ENCODE measurements around the gene RBM19.

RBM19 gene

GRCh38 chr12:113955109-113955970 lies 10.8 kb downstream of the RBM19 start:
- DNase-seq = no peak

- no peak for DNase-seq
Observed at GRCh38 chr12:113954547-113954946, 11.6 kb downstream of the RBM19 start.

DNA sequence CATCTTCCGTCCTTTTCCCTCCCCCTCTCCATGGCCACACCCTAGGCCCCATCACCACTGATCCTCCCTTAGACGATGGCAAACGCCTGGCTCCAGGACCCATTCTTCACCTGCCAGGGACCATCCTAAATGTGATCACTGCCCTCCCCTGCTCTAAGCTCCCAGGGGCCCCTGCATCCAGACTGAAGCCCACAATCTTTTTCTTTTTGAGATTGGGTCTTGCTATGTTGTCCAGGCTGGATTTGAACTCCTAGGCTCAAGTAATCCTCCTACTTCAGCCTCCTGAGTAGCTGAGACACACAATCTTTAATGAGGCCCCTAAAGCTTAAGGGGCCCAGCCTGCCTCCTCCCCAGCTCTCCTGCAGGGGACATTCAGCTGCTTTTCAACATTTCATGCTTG lies 15.3 kb downstream of the RBM19 start:
- DNase-seq = no peak

- DNase-seq = no peak
Observed at GRCh38 chr12:113949321-113950305, 16.5 kb downstream of the RBM19 start.

DNA sequence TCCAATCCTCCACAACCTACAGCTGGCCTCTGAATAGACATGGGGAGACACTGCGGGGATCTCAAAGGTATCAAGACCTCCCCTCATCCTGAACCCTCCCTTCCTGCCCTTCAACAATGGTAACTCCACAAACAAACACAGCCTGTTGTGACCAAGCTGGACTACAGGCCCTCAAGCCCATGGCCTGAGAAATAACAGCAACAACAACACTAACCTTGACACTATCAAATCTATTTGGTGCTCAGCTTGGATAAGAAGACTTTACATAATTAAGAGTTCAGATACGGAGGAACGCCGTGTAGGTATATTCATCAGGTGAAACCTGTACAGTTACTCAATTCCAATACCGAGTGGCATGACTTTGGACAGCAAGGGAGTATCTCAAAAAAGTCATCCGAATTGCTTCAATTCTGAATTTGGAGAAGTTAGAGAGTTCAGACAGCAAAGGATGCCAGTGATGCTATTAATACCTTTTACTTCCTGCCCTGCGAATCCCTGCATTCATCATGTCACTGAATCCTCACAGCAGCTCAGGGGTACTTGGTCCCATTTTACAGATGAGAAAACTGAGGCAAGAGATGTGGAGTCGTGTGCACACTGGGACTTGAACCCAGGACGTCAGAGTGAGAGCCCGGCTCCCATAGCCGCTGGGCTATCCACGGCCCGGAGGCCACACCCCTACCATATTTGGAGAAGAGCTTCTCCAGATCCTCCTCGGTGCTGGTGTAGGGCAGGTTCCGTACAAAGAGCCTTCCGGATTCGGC lies 17.8 kb downstream of the RBM19 start:
- no peak for DNase-seq

- DNase-seq = no peak
Observed at GRCh38 chr12:113946175-113946574, 19.9 kb downstream of the RBM19 start.

- DNase-seq = no peak
Observed at GRCh38 chr12:113945174-113946173, 20.7 kb downstream of the RBM19 start.

DNA sequence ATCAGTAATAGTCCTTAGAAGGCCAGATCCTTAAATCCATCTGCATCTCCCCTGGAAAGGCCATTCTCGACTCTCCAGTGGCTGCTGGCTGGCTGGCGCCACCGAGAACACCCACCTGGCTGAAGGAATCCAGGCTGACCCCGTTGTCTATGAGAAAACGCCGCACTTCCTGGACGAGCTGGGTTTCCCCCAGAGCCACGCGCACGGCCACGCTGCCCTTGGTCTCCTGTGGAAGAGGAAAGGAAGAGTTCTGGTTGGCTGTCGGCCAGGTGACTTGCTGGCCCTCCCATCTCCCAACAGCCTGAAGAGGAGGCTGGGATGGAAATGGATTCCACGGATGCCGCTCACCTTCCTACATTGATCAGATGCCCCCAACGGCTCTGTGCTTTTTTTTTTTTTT lies 23.9 kb downstream of the RBM19 start:
- DNase-seq = no peak

DNA sequence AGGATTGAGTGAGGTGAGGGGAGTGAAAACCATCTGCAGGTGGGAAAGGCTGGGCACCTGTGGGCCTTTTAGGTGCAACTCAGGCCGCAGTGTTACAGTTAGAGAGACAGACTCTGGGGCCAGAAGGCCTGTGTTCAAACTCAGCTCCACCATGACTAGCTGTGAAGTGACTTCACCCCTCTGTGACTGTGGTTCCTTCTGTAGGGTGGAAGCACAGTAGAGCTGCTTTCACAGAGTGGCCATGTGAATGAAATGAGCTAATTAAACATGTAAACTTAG lies 25.0 kb downstream of the RBM19 start:
- DNase-seq = no peak

DNA sequence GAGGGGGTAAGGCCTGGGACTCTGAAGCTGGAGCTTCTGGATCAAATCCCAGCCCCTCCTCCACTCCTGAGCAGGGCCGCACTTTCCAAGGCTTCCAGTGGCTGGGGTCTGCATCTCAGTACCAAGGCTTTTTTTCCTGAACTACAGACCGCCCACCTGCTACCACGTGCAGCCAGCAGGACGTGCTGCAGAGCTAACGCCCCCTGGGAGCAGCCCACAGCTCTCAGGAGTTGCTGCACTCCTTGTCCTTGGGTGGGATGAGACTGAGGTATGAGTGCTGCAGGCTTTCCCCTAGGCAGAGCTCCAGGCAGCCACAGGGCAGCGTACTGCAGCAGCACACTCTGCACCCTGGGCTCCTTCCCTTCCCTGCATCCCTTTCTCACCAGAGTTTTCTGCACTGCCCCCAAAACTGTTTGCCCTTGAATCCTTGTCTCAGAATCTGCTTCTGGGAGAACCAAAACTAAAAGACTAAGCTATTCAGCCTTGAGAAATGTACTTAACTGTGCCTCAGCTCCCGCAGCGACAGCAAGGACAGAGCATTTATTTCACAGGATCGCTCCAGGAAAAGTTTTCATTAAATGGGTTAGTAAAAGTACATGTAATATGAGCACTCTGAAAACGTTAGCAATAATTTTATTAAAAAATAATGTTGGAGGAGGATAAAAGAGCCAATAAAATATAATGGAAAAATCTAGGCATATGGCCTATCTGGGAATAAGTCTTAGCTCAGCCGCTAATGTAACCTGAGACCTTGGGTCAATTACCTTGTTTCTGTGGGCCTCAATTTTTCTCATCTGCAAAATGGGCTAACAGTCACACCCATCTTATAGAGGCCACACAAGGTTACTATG lies 25.5 kb downstream of the RBM19 start:
- DNase-seq = no peak

- no peak for DNase-seq
Observed at GRCh38 chr12:113939867-113940266, 26.3 kb downstream of the RBM19 start.

GRCh38 chr12:113938471-113938870 lies 27.7 kb downstream of the RBM19 start:
- no peak for DNase-seq

DNA sequence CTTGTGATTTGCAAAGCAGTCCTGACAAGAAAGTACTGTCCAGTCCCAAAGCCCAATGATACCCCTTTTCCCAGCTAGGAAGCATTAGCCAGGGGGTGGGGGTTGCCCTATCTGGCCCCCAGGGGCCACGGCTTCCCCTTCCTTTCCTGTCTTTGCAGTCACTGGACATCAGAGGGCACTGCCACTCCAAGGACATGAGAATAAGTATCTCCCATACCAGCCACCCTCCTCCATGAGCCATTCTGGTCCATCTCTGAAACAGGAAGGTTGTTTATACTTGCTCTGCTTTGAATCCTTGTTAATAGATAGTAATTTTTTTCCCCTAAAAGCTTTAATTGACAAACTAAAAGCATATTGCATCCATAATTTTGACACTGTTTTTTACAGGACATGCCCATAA lies 29.7 kb downstream of the RBM19 start:
- DNase-seq = no peak

DNA sequence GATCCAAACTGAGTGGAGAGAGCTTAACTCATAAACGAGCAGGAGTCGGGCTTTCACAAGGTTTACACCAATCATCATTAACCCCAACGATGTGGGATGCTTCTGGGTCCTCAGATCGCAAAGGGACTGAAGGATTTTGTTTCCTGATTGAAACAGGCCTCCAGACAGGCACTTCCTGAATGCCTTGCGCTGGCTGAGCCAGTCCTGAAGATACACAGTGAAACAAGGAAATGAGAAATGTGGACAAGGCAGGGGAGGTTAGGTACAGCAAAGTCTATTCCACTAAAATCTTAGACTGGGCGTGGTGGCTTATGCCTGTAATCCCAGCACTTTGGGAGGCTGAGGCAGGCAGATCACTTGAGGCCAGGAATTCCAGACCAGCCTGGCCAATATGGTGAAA lies 30.7 kb downstream of the RBM19 start:
- no peak for DNase-seq

DNA sequence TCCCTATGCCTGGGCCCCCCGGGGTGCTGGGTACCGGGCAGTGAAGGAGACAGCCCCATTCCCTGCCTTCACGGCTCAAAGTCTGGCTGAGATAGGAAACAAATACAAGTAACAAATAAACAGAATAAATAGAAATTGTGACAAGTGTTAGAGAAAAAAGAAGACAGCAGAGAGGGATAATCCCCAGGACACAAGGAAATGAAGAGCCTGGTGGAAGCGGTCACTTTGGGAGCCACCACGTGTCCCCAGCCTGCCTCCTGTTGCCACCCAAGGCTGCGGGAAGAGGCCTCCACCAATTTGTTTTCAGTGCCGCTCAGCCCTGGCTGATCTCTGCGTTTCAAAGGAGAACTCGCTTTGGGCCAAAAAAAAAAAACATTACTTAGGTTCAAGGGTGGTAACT lies 31.2 kb downstream of the RBM19 start:
- DNase-seq = no peak

GRCh38 chr12:113934060-113934814 lies 31.9 kb downstream of the RBM19 start:
- DNase-seq = no peak

DNA sequence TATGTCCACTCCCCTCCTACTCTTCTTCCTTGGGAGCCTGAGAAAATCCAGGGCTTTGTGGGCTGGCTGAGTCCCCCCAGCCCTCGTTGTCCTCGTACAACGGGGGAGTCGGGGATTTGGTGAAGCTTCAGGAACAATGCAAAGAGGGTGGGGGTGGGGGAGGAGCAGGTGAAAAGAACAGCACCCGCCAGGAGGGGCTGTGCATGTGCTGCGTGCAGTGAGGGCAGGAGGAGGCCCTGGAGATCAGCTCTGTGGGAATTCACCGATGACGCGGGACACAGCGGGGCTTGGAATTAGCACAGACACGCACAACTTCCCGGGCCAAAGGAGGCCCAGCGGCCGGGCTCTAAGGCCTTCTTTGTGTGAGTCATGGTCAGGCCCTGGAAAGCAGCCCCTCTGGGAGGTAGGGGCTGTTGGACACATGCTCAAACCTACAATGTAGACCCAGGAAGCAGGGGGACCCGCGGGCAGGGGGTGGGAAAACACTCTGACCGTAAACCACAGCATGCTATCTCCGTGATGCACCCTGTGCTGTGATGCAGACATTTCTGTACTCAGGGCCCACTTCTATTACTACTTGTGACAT lies 32.8 kb downstream of the RBM19 start:
- no peak for DNase-seq

GRCh38 chr12:113932381-113933196 lies 33.5 kb downstream of the RBM19 start:
- DNase-seq = no peak

GRCh38 chr12:113931517-113931916 lies 34.6 kb downstream of the RBM19 start:
- DNase-seq = no peak
